Measurements from ENCODE around the gene C13orf46.
A peak's percentile ranks its signal among the peaks of the same experiment; 100 is the strongest.

The C13orf46 gene

DNA sequence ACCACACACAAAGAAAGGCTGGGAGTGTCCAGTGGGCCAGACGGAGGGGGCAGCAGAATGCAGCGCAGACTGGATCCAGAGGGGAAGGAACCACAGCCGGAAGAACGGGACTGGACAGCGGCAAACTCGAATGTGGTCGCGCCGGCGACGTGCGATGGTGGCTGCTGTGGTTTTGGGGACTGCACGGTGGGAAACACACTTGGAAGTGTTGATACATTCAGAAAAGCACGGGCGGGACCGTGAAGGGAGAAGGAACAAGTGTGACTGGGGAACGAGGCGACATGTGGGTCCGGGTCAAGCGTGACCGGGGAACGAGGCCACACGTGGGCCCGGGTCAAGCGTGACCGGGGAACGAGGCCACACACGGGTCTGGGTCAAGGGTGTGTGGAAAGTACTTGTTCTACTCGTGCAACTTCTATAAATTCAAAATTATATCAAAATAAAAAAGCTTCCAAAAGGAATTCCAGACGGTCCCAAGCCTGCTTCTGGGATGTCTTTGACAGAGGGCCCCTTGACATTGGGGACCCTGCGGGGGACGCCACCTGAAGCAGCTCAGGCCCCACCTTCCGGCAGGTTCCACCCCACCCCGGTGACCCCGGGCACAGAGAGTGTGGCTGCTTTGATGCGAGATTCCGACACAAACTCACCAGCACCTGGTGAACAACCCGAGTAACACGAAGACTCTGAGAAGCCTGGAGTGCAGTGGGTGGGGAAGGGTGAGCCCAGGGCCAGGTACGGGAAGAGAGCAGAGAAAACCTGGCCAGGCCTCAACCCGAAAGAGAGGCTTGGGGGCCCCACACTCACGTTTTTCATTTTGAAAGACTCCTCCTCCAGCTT, 25.1 kb upstream of the C13orf46 start:
- CTCF ChIA-PET = no interaction called here
- peak overlapping the region; percentile 34 for H3K27ac ChIP-seq
- POLR2A ChIA-PET (ENCODE audit: low non-redundant PET) = no interaction called here
- TF ChIP-seq CTCF (conservative IDR thresholded peaks at IDR 0.05; ENCODE audit: low read depth) = no peak
- DNase-seq (ENCODE audit: low spot score) = no peak

- DNase-seq (ENCODE audit: low spot score) = no peak
- peak overlapping the region; percentile 34 for H3K27ac ChIP-seq
- ChIA-PET CTCF (no interaction called here), POLR2A (ENCODE audit: low non-redundant PET) (no interaction called here)
- TF ChIP-seq CTCF (conservative IDR thresholded peaks at IDR 0.05; ENCODE audit: low read depth) = no peak
Observed at GRCh38 chr13:113997845-113998751, 24.2 kb upstream of the C13orf46 start.

- TF ChIP-seq CTCF (conservative IDR thresholded peaks at IDR 0.05; ENCODE audit: low read depth) = no peak
- ChIA-PET POLR2A (ENCODE audit: low non-redundant PET) (no interaction called here), CTCF (no interaction called here)
- H3K27ac ChIP-seq = peak overlapping the region; percentile 34
- no peak for DNase-seq (ENCODE audit: low spot score)
Observed at GRCh38 chr13:113996912-113997745, 23.3 kb upstream of the C13orf46 start.

DNA sequence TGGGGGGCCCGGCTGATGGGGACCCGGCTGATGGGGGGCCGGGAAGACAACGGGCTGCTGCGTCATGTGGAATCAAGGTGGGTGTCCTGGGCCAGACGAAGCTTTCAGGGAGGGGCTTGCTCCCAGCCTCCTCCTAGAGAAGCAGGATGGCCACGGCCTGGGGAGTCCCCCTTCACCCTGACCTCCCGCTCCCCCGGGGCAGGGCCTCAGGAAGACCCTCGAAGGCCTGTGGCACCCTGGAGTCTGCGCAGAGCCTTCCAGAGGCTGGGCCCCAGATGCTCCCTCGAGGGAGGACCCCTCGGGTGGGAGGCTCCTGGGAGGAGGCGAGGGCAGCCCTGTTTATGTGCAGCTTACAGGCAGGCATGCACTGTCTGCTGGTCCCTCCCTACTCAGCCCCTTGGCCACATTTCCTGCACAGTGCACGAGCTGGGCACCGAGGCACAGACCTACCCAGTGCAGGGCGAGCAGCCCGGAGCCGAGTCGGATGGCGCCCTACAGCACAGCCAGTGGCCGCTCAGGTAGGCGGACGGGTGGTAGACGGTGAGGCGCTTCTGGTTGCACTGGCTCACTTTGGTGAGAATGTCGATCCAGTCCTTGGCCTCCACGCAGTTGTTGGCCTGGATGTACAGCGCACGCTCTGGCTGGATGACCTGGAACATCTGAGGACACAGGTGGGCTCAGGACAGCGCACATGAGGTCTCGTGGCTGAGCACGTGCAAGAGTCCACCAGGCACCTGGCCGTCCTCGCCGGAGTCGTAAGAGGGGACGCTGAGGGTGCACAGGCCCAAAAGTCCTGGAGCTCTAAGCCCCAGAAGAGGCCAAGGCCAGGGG, 22.4 kb upstream of the C13orf46 start:
- TF ChIP-seq CTCF (conservative IDR thresholded peaks at IDR 0.05; ENCODE audit: low read depth) = no peak
- ChIA-PET POLR2A (ENCODE audit: low non-redundant PET) (no interaction called here), CTCF (interaction anchor here (0.7 kb wide), 1 partner anchor 21 kb away, joined by 5 read pairs; no protein-coding TSS in a partner anchor)
- no peak for DNase-seq (ENCODE audit: low spot score)
- H3K27ac ChIP-seq = no peak overlapping the region; the same call in 1 of the 2 replicates

DNA sequence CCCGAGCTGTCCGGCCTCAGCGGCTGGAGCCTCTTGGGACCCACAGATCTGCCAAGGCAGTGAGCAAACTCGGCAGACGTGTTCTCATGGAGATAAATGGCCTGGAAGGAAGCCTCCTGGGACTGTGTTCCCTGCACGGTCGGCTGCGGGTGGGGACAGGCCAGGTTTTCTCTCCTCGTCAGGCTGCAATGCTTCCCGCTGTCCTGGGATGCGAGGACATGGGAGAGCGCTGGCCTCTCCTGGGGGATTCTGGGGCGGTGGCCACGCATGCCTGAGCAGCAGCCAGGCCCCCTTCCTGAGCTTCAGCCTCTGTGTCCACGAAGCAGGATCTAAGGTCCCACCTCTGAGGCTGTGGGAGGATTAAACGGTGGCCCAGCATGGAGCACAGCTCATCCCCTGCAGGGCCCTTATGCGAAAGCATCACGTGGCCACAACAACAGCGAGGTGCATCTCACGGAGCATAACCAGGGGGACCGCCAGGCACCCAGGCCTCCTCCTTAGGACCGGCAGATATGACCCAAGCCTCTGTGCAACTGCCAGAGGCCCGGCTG, 21.2 kb upstream of the C13orf46 start:
- H3K27ac ChIP-seq = peak overlapping the region; percentile 28
- DNase-seq (ENCODE audit: low spot score) = no peak
- no peak for TF ChIP-seq CTCF (conservative IDR thresholded peaks at IDR 0.05; ENCODE audit: low read depth)
- ChIA-PET CTCF (no interaction called here), POLR2A (ENCODE audit: low non-redundant PET) (no interaction called here)

All from RWPE1 (cell line).